GM19351 (cell line): ENCODE measurements around the gene FHL3.

ENCODE experiments used
- ATAC-seq: cut with Tn5 transposase; IDR thresholded peaks from one replicate; pipeline ENCODE4 v1.9.1; 2021; ENCODE audit warnings: mild to moderate bottlenecking, moderate library complexity; ENCODE audit not compliant: unreplicated experiment

The FHL3 gene

GRCh38 chr1:37947364-37947763 is 58.0 kb downstream of the FHL3 start:
- ATAC-seq, result no peak
